HL-60 (cell line): ENCODE data around the gene OPN3.

Source experiments
- DNase-seq, 2 experiments: peaks; one replicate each; pipeline ENCODE4 v3.0.0-alpha.2; 2010 to 2020; ENCODE audit warnings: low read depth in 1 of 2, low spot score in 1 of 2
- H3K27ac ChIP-seq: fragments of 250-450 bp; sonication (Bioruptor Pico); replicated peaks from 2 replicates; pipeline ENCODE4 v1.5.1; 2020; ENCODE audit warnings: mild to moderate bottlenecking, moderate library complexity
- H3K27me3 ChIP-seq: fragments of 250-450 bp; sonication (Bioruptor Pico); 2 replicates; pipeline ENCODE4 v1.5.1; 2021; ENCODE audit warnings: mild to moderate bottlenecking, moderate library complexity; ENCODE audit not compliant: insufficient read depth, poor library complexity, severe bottlenecking
- H3K4me3 ChIP-seq: replicated peaks from 2 replicates; pipeline ENCODE4 v1.5.1; 2011; ENCODE audit warnings: mild to moderate bottlenecking, control low read depth, low read length; ENCODE audit not compliant: insufficient read depth
- CTCF ChIP-seq: IDR thresholded peaks from one replicate; pipeline ENCODE4 v1.5.1; 2011; ENCODE audit warnings: low read length, control low read depth, inconsistent platforms; ENCODE audit not compliant: insufficient read depth
- GABPA ChIP-seq: IDR thresholded peaks from 2 replicates; pipeline ENCODE4 v1.6.1; 2012; ENCODE audit warnings: low read depth
- POLR2AphosphoS5 ChIP-seq: IDR thresholded peaks from 2 replicates; pipeline ENCODE4 v1.6.1; 2012; ENCODE audit warnings: low read depth
- REST ChIP-seq: IDR thresholded peaks from 2 replicates; pipeline ENCODE4 v1.6.1; 2012; ENCODE audit warnings: low read depth; ENCODE audit not compliant: insufficient replicate concordance
- SPI1 ChIP-seq: IDR thresholded peaks from 2 replicates; pipeline ENCODE4 v1.6.1; 2012; ENCODE audit warnings: low read depth, mild to moderate bottlenecking, borderline replicate concordance

The OPN3 gene

GRCh38 chr1:241579434-241579833, 60.7 kb downstream of the OPN3 start:
- TF ChIP-seq POLR2AphosphoS5, result no peak
- no peak for TF ChIP-seq REST
- no peak for TF ChIP-seq SPI1
- H3K27ac ChIP-seq, result no peak overlapping the region
- H3K4me3 ChIP-seq, result no peak overlapping the region
- H3K27me3 ChIP-seq, result no peaks in the 10 kb centered on the region
- DNase-seq, result no peak

GRCh38 chr1:241574154-241574553, 66.0 kb downstream of the OPN3 start:
- no peak for DNase-seq
- Histone ChIP-seq H3K27me3 (no peaks in the 10 kb centered on the region), H3K4me3 (no peak overlapping the region), H3K27ac (no peak overlapping the region)
- TF ChIP-seq POLR2AphosphoS5 (no peak), REST (no peak), CTCF (no peak), SPI1 (no peak), GABPA (no peak)

GRCh38 chr1:241569848-241570247, 70.3 kb downstream of the OPN3 start:
- TF ChIP-seq GABPA, result no peak
- TF ChIP-seq SPI1, result no peak
- TF ChIP-seq CTCF, result no peak
- TF ChIP-seq POLR2AphosphoS5, result no peak
- TF ChIP-seq REST, result no peak

GRCh38 chr1:241560849-241561187, 79.4 kb downstream of the OPN3 start:
- no peak for TF ChIP-seq SPI1
- TF ChIP-seq REST, result no peak
- no peak for TF ChIP-seq CTCF
- no peak for TF ChIP-seq GABPA
- TF ChIP-seq POLR2AphosphoS5, result no peak
- H3K4me3 ChIP-seq, result no peak overlapping the region
- DNase-seq, result no peak
- no peaks in the 10 kb centered on the region for H3K27me3 ChIP-seq
- H3K27ac ChIP-seq, result no peak overlapping the region

More at GRCh38 chr1:241569848-241570247, 70.3 kb downstream of the OPN3 start:
- no peak for DNase-seq
- Histone ChIP-seq H3K4me3 (no peak overlapping the region), H3K27me3 (no peaks in the 10 kb centered on the region), H3K27ac (no peak overlapping the region)
